SIG-M5 treated with dmso at 0.1 percent for 504 hours (cell line): ENCODE data around the gene SFT2D3.
A peak's percentile ranks its signal among the peaks of the same experiment; 100 is the strongest.

Source experiments
- DNase-seq: peaks from one replicate; lab custom pipeline; 2025; ENCODE audit not compliant: unreplicated experiment; lab: John Stamatoyannopoulos, UW

Gene SFT2D3

GRCh38 chr2:127706215-127706990 is 5.1 kb downstream of the SFT2D3 start:
- DNase-seq: no peak

GRCh38 chr2:127707890-127708648 is 6.8 kb downstream of the SFT2D3 start:
- no peak for DNase-seq

- DNase-seq: no peak
These were observed 8.0 kb downstream of the SFT2D3 start for GRCh38 chr2:127709336-127709735.

- DNase-seq: peak; percentile 28
These were observed 11.7 kb downstream of the SFT2D3 start for GRCh38 chr2:127712999-127713398.

- DNase-seq: no peak
These were observed 12.3 kb downstream of the SFT2D3 start for GRCh38 chr2:127713562-127713961.

GRCh38 chr2:127715778-127716449 is 14.6 kb downstream of the SFT2D3 start:
- DNase-seq: no peak

- no peak for DNase-seq
These were observed 17.0 kb downstream of the SFT2D3 start for GRCh38 chr2:127718271-127718670.

- no peak for DNase-seq
These were observed 18.3 kb downstream of the SFT2D3 start for GRCh38 chr2:127719301-127720218.

GRCh38 chr2:127721311-127721977 is 20.1 kb downstream of the SFT2D3 start:
- DNase-seq: no peak

- DNase-seq: no peak
These were observed 20.7 kb downstream of the SFT2D3 start for GRCh38 chr2:127721978-127722355.

GRCh38 chr2:127722807-127723206 is 21.5 kb downstream of the SFT2D3 start:
- DNase-seq: no peak

GRCh38 chr2:127726158-127726880 is 25.0 kb downstream of the SFT2D3 start:
- no peak for DNase-seq

GRCh38 chr2:127733113-127733815 is 32.0 kb downstream of the SFT2D3 start:
- no peak for DNase-seq

- no peak for DNase-seq
These were observed 32.7 kb downstream of the SFT2D3 start for GRCh38 chr2:127733816-127734537.

GRCh38 chr2:127735044-127735443 is 33.7 kb downstream of the SFT2D3 start:
- no peak for DNase-seq

GRCh38 chr2:127735537-127736399 is 34.5 kb downstream of the SFT2D3 start:
- no peak for DNase-seq

GRCh38 chr2:127737892-127738291 is 36.6 kb downstream of the SFT2D3 start:
- DNase-seq: no peak
